IMR-90 (cell line): Measurements from ENCODE around the gene MAP7.

Source experiments
- BHLHE40 ChIP-seq: fragments of 150-350 bp; IDR thresholded peaks from 2 replicates; pipeline ENCODE4 v1.6.1; 2016; ENCODE audit warnings: mild to moderate bottlenecking, low read depth, low read length
- CEBPB ChIP-seq: IDR thresholded peaks from 2 replicates; pipeline ENCODE4 v1.6.1; 2012; ENCODE audit warnings: low read depth, low read length, improper control_type of control experiment
- CTCF ChIP-seq: conservative IDR thresholded peaks from 2 replicates; pipeline ENCODE4 v1.5.1; 2012; ENCODE audit warnings: mild to moderate bottlenecking, low read depth, low read length, improper control_type of control experiment
- ELK1 ChIP-seq: fragments of 150-350 bp; IDR thresholded peaks from 2 replicates; pipeline ENCODE4 v1.6.1; 2016; ENCODE audit warnings: low read depth, mild to moderate bottlenecking, low read length, moderate library complexity, borderline replicate concordance
- FOS ChIP-seq: fragments of 150-350 bp; IDR thresholded peaks from 2 replicates; pipeline ENCODE4 v1.6.1; 2016; ENCODE audit warnings: low read depth, low read length
- MAZ ChIP-seq: IDR thresholded peaks from 2 replicates; pipeline ENCODE4 v1.6.1; 2012; ENCODE audit warnings: low read depth, mild to moderate bottlenecking, low read length, improper control_type of control experiment, moderate library complexity, borderline replicate concordance
- MXI1 ChIP-seq: IDR thresholded peaks from 2 replicates; pipeline ENCODE4 v1.6.1; 2012; ENCODE audit warnings: low read depth, mild to moderate bottlenecking, low read length, moderate library complexity, borderline replicate concordance
- POLR2A ChIP-seq: IDR thresholded peaks from 2 replicates; pipeline ENCODE4 v1.6.1; 2012; ENCODE audit warnings: mild to moderate bottlenecking, low read depth, low read length
- RAD21 ChIP-seq: IDR thresholded peaks from 2 replicates; pipeline ENCODE4 v1.6.1; 2012; ENCODE audit warnings: low read length, improper control_type of control experiment
- RCOR1 ChIP-seq: IDR thresholded peaks from 2 replicates; pipeline ENCODE4 v1.6.1; 2012; ENCODE audit warnings: mild to moderate bottlenecking, low read length, improper control_type of control experiment; ENCODE audit not compliant: insufficient replicate concordance
- RFX5 ChIP-seq: IDR thresholded peaks from 2 replicates; pipeline ENCODE4 v1.8.0; 2012; ENCODE audit warnings: low read depth, mild to moderate bottlenecking, low read length, moderate library complexity
- SMC3 ChIP-seq: fragments of 150-350 bp; IDR thresholded peaks from 2 replicates; pipeline ENCODE4 v1.6.1; 2016; ENCODE audit warnings: low read depth, mild to moderate bottlenecking, antibody characterized with exemption, low read length, moderate library complexity
- USF2 ChIP-seq: fragments of 150-350 bp; IDR thresholded peaks from 2 replicates; pipeline ENCODE4 v1.6.1; 2017; ENCODE audit warnings: mild to moderate bottlenecking, antibody characterized with exemption, low read length, low read depth

- no peak for TF ChIP-seq CTCF
- TF ChIP-seq RAD21 = no peak
- no peak for TF ChIP-seq CEBPB
- TF ChIP-seq MAZ = no peak
- TF ChIP-seq ELK1 = no peak
- TF ChIP-seq BHLHE40 = no peak
- TF ChIP-seq RCOR1 = no peak
- TF ChIP-seq FOS = no peak
- TF ChIP-seq POLR2A = no peak
- no peak for TF ChIP-seq USF2
- TF ChIP-seq SMC3 = no peak
- TF ChIP-seq MXI1 = no peak
- no peak for TF ChIP-seq RFX5
Observed at GRCh38 chr6:136351518-136352110, 198.6 kb downstream of the MAP7 start.
